Uterus (tissue), 4 donors: ENCODE measurements around the gene RMRP. TPM values are rescaled to one million over a fixed set of nuclear protein-coding genes. Genes with fewer than 3 reads are reported as not detected.

Experiments
- DNase-seq, 2 donors: peaks; one replicate each; pipeline ENCODE4 v3.0.0-alpha.2; 2019 to 2020
- H3K27ac ChIP-seq, 2 donors: fragments of 200-600 bp; sonication (generic); 1 replicate in 1 of 2; 2 replicates in 1 of 2; pipeline ENCODE4 v1.5.1; 2016 to 2018
- H3K27me3 ChIP-seq, 2 donors: fragments of 200-600 bp; sonication (generic); one replicate each; pipeline ENCODE4 v1.5.1; 2018 to 2019; ENCODE audit warnings: control low read depth in 1 of 2
- H3K36me3 ChIP-seq, 2 donors: fragments of 200-600 bp; sonication (generic); one replicate each; pipeline ENCODE4 v1.5.1; 2019; ENCODE audit warnings: control low read depth in 1 of 2
- H3K4me1 ChIP-seq, 2 donors: fragments of 200-600 bp; sonication (generic); one replicate each; pipeline ENCODE4 v1.5.1; 2018 to 2019; ENCODE audit warnings: control low read depth in 1 of 2
- H3K4me3 ChIP-seq, 2 donors: fragments of 200-600 bp; sonication (generic); 1 replicate in 1 of 2; 2 replicates in 1 of 2; pipeline ENCODE4 v1.5.1; 2018 to 2019; ENCODE audit warnings: mild to moderate bottlenecking in 1 of 2
- H3K9me3 ChIP-seq, 2 donors: fragments of 200-600 bp; sonication (generic); one replicate each; pipeline ENCODE4 v1.5.1; 2019; ENCODE audit warnings: control low read depth in 1 of 2
- CTCF ChIP-seq, 4 experiments: fragments of 200-600 bp in 2 of 4; fragments of 450-650 bp in 2 of 4; sonication (generic) in 2 of 4; IDR thresholded peaks; one replicate each; pipeline ENCODE4 v1.5.1; 2016 to 2019; ENCODE audit warnings: antibody characterized with exemption in 4 of 4, mild to moderate bottlenecking in 2 of 4, moderate library complexity in 1 of 4
- POLR2A ChIP-seq, 2 donors: fragments of 450-650 bp; IDR thresholded peaks; one replicate each; pipeline ENCODE4 v1.6.1; 2016; ENCODE audit warnings: antibody characterized with exemption in 2 of 2, mild to moderate bottlenecking in 1 of 2, moderate library complexity in 1 of 2
- intact Hi-C: fragments of 100-400 bp; cut with DNase I; formaldehyde crosslinking; loops from one replicate; pipeline ENCODE4 v1.15.1; 2023; ENCODE audit warnings: low total_unique reads
- microRNA-seq: library from miRNA; unstranded; fragments of <30 nt; microRNA quantifications from one replicate; pipeline ENCODE4, GENCODE V29; 2016; ENCODE audit warnings: borderline microRNAs expressed, borderline replicate concordance
- small RNA-seq: library from RNA; depleted of rRNA; stranded (forward); fragments of <200 nt; gene quantifications from one replicate; pipeline ENCODE3, GENCODE V24; 2016
- total RNA-seq, 4 donors: library from RNA; depleted of rRNA in 3 of 4; stranded (reverse); fragments of >200 nt in 3 of 4; gene quantifications; one replicate each; pipeline versions ENCODE4 v1.1.0 to v1.2.4, GENCODE V29; 2014 to 2023
- donor health status: DM: yes; HTN: yes; CAD: no.

The RMRP gene
- total RNA-seq, 4 donors from 2014 or later: 2,632 to 57,722 (median 9,015) TPM

DNA sequence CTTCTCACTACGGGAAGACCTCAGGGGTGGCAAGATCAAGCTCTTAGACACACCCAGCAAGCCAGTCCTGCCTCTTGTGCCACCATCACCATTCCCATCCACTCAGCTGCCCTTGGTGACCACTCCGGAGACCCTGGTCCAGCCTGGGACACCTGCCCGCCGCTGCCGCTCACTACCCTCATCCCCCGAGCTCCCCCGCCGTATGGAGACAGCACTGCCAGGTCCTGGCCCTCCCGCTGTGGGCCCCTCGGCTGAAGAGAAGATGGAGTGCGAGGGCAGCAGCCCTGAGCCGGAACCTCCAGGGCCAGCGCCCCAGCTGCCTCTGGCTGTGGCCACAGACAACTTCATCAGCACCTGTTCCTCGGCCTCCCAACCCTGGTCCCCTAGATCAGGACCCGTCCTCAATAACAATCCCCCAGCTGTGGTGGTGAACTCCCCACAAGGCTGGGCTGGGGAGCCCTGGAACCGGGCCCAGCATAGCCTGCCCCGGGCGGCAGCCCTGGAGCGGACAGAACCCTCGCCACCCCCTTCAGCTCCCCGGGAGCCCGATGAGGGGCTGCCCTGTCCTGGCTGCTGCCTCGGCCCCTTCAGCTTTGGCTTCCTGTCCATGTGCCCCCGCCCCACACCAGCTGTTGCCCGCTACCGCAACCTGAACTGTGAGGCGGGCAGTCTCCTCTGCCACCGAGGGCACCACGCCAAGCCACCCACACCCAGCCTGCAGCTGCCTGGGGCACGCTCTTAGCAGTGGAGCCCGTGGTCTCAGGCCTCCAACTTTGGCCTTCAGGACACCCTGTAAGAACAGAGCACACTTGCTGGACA lies 48.6 kb downstream of the RMRP start:
- Histone ChIP-seq H3K27ac (no peak overlapping the region), H3K4me1 (no peaks in the 10 kb centered on the region), H3K9me3 (no peaks in the 10 kb centered on the region), H3K27me3 (no peaks in the 10 kb centered on the region), H3K36me3 (no peaks in the 10 kb centered on the region), H3K4me3 (no peak overlapping the region)
- TF ChIP-seq POLR2A (IDR thresholded peaks at IDR 0.05) (no peak), CTCF (IDR thresholded peaks at IDR 0.05) (no peak)
- intact Hi-C loops: no loop called here
- peak in 1 of 2 donors; percentile 16 for DNase-seq

DNA sequence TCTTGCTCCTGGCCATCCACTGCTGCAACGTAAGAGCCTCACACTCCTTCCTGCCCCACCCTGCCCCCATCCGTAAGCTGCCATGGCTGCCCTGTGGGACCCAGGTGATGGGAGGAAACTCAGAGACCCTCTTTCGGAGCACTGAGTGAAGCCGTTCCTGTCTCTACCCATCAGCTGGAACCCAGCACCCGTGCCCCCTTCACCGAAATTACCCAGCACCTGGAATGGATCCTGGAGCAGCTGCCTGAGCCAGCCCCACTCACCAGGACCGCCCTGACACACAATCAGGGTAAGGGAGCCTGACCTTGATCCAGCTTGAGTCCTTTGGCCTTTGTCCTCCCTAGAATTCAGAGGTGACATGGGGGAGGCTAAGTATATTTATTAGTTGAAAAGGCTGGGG lies 49.6 kb downstream of the RMRP start:
- no peaks in the 10 kb centered on the region for H3K27me3 ChIP-seq
- no peak overlapping the region for H3K4me3 ChIP-seq
- no peaks in the 10 kb centered on the region for H3K4me1 ChIP-seq
- no peaks in the 10 kb centered on the region for H3K36me3 ChIP-seq
- intact Hi-C loops: no loop called here
- H3K9me3 ChIP-seq: no peaks in the 10 kb centered on the region
- no peak overlapping the region for H3K27ac ChIP-seq
- DNase-seq: no peak
- TF ChIP-seq CTCF (IDR thresholded peaks at IDR 0.05): no peak
- TF ChIP-seq POLR2A (IDR thresholded peaks at IDR 0.05): no peak

Small RNA genes lying within 50 kb of the gene (microRNA-seq; reads per million reads assigned to microRNA genes)
- gene MIR4667: 2.0 reads per million

Small RNA genes lying within 50 kb of the gene (small RNA-seq; reads per million reads assigned to genes)
- gene MIR4667 (not detected), gene RMRP (not detected), gene RN7SL22P (not detected)

Other genes starting within 250 kb of the RMRP start
- 10 to 100 TPM in 3 of 4 donors, 1 to 10 TPM in 1; 10.0 to 60.2 (median 16.8) TPM for gene RUSC2, start 167.9 kb downstream of the RMRP start, total RNA-seq
- 10 to 100 TPM in 3 of 4 donors, 1 to 10 TPM in 1; 2.0 to 59.7 (median 15.5) TPM for gene TESK1, start 52.8 kb downstream of the RMRP start, total RNA-seq
- 1 to 10 TPM in 2 of 4 donors, not detected in 2; 2.8 to 3.0 TPM for gene CD72, start 39.6 kb downstream of the RMRP start, total RNA-seq
- under 1 TPM in 2 of 4 donors, not detected in 2; 0.21 to 0.51 TPM for gene SIT1, start 7.1 kb downstream of the RMRP start, total RNA-seq
- gene CCDC107, start 273 bp upstream of the RMRP start, total RNA-seq: 100 to 1,000 TPM in 1 of 4 donors, 10 to 100 TPM in 2, 1 to 10 TPM in 1; 9.0 to 120 (median 32.1) TPM
- 1 to 10 TPM in 3 of 4 donors, not detected in 1; 1.5 to 3.6 (median 2.4) TPM for gene ARHGEF39, start 7.2 kb upstream of the RMRP start, total RNA-seq
- under 1 TPM in 1 of 4 donors, not detected in 3; 0.14 TPM for gene CA9, start 15.9 kb upstream of the RMRP start, total RNA-seq
- 1,000 to 10,000 TPM in 2 of 4 donors, 100 to 1,000 TPM in 2; 491 to 2,682 (median 829) TPM for gene TPM2, start 31.9 kb upstream of the RMRP start, total RNA-seq
- 100 to 1,000 TPM; 202 to 540 (median 281) TPM for gene TLN1, start 74.2 kb upstream of the RMRP start, total RNA-seq
- 100 to 1,000 TPM in 1 of 4 donors, 10 to 100 TPM in 3; 30.5 to 105 (median 47.2) TPM for gene CREB3, start 74.6 kb upstream of the RMRP start, total RNA-seq
- gene GBA2, start 91.2 kb upstream of the RMRP start, total RNA-seq: 100 to 1,000 TPM in 1 of 4 donors, 10 to 100 TPM in 3; 26.9 to 104 (median 42.1) TPM
- 10 to 100 TPM in 2 of 4 donors, 1 to 10 TPM in 2; 2.0 to 38.1 (median 10.3) TPM for gene RGP1, start 91.3 kb upstream of the RMRP start, total RNA-seq
- gene MSMP, start 96.3 kb upstream of the RMRP start, total RNA-seq: not detected
- gene NPR2, start 133.6 kb upstream of the RMRP start, total RNA-seq: 10 to 100 TPM in 3 of 4 donors, 1 to 10 TPM in 1; 3.8 to 70.4 (median 31.7) TPM
- 1 to 10 TPM in 2 of 4 donors, under 1 TPM in 1, not detected in 1; 0.26 to 6.0 (median 4.0) TPM for gene SPAG8, start 154.2 kb upstream of the RMRP start, total RNA-seq
- gene HINT2, start 157.0 kb upstream of the RMRP start, total RNA-seq: 10 to 100 TPM in 3 of 4 donors, not detected in 1; 11.3 to 38.2 (median 31.5) TPM
- gene FAM221B, start 170.7 kb upstream of the RMRP start, total RNA-seq: not detected
- gene TMEM8B, start 171.2 kb upstream of the RMRP start, total RNA-seq: 10 to 100 TPM in 3 of 4 donors, 1 to 10 TPM in 1; 6.7 to 43.3 (median 14.6) TPM
- gene OR13J1, start 212.4 kb upstream of the RMRP start, total RNA-seq: not detected
- 10 to 100 TPM in 1 of 4 donors, 1 to 10 TPM in 1, under 1 TPM in 1, not detected in 1; 0.59 to 10.1 (median 1.4) TPM for gene HRCT1, start 248.2 kb upstream of the RMRP start, total RNA-seq